Activated gamma-delta T cell (primary cell): Measurements from ENCODE around the gene MYBPH.

Experiments used
- DNase-seq: peaks from one replicate; lab custom pipeline; 2025; lab: John Stamatoyannopoulos, UW

MYBPH gene

DNA sequence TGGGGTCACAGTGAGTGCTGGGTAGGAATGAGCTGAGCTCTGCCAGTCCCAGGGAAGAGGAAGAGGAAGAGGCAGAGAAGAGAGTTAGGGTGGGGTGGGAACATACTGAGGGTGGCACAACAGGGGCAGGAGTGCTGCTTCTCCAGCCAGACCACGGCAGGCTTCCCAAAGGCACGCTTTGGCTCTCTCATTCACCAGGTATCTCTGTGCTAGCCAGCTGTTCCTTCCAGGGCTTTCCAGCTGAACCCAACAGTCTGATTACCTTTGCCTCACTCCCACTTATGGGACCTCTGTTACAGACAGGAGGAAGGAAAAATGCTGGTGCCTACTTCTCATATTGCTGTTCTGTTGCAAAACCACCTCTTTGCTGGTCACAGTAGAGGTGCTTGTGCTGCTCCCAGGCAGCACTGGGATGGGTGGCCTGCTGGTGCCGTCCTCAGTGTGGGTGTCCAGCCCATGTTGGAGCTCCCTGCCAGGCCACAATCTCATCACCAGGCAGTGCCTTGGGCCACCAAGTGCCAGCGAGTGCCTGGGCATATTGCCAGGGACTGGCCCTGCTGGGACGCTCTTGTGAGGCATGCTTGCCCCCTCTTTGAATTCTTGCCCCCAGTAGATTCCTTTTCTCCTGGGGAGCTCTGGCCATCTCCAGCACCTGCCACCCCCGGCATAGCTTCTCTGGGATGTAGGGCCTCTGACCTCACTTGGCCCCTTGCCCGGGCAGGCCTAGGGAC lies 46.0 kb downstream of the MYBPH start:
- no peak for DNase-seq

DNA sequence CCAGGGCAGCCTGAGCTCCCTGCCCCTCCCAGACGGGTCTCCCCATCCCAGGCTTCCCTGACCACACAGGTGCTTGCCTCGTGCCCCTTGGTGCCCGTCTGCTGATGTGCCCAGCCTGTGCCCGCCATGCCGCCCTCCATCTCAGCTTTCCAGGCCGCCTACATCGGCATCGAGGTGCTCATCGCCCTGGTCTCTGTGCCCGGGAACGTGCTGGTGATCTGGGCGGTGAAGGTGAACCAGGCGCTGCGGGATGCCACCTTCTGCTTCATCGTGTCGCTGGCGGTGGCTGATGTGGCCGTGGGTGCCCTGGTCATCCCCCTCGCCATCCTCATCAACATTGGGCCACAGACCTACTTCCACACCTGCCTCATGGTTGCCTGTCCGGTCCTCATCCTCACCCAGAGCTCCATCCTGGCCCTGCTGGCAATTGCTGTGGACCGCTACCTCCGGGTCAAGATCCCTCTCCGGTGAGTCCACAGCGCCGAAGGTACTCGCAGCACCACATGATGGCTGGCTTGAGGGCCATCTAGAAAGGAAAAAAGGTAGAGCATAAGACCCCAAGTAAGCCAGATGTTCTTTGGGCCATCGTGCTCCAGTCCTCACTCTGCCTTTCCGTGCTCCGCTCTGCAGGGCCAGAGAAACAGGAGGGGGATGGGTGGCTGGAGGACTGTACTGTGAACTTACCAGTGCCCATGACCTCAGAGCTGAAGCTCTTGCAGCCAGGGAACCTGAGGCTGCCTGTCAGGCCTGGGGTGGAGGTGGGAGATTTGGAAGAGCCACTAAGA lies 46.7 kb downstream of the MYBPH start:
- no peak for DNase-seq

DNA sequence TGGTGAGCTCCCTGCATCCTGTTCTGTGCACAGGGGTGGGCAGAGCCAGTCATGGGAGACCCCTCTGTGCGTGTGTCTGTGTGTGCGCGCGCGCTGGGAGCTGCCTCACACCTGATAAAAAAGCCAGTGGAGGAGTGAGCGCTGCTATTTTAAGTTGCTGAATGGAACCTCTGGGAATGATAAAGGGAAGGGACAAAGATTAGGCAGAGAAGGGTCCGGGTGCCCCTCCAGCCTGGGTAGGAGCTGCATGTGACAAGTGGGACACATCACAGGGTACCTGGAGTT lies 47.3 kb downstream of the MYBPH start:
- no peak for DNase-seq

DNA sequence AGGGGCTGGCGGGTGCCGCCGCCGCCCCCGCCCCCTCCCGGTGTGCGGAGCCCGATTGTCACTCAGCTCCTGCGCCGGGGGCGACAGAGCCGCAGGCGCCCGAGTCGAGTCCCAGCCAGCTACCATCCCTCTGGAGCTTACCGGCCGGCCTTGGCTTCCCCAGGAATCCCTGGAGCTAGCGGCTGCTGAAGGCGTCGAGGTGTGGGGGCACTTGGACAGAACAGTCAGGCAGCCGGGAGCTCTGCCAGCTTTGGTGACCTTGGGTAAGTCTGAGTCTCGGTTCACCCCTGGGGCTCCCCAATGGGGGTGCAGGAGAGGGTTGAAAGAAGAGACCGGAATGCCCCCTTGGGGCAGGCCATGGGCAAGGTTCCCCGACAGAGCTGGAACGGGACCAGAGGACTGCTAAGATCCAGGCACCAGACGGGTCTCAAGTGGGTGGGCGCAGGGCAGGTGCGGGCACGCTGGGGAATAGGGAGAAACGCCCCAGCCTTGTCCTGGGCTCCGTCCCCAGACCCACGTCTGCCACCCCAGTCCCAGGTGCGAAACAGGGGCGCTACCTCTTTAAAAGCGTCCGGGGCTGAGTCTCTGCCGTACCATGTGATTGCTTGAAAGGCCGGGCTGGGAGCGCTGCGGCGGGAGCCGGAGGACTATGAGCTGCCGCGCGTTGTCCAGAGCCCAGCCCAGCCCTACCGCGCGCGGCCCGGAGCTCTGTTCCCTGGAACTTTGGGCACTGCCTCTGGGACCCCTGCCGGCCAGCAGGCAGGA lies 47.8 kb downstream of the MYBPH start, which contains the start of gene ADORA1:
Gene ADORA1 (plus strand): TSS at position 61 of the 765 bp plus-strand sequence. CDS start 1,116 bp downstream, outside the sequence.
- DNase-seq, result no peak

DNA sequence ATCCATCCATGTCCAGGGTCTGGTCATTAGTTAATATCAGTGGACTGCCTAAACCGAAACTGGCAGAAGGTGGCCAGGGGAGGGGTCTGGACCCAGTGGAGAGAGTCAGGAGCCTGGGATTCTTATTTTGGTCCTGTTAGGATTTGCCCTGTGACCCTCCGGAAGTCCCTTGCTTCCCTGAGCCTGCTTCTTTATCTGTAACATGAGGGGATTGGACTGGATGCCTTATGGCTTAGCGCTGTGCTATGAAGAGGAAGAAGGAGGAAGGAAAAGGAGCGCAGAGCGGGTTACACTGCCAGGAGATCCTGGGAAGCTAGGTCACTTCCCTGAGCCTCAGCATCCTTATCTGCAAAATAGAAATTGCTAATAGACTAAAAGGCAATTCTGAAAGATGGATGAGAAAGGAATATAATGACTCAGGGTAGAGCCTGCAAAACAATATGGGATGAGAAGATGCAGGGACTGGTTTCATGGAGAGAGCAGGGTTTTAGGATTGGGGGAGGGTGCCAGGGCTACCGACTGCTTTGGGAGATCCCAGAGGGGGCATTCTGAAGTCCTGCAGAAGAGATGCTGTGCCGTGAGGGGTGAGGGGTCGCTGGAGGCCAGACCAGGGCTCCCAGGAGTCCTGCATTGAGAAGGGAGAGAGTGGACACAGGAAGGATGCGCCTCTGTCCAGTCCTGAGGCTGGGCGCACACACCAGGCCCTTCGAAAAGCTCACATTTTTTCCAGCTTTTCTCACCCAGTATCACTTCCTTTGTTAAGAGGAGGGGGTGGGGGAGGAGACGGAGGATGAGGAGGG lies 48.6 kb downstream of the MYBPH start:
- DNase-seq, result no peak

DNA sequence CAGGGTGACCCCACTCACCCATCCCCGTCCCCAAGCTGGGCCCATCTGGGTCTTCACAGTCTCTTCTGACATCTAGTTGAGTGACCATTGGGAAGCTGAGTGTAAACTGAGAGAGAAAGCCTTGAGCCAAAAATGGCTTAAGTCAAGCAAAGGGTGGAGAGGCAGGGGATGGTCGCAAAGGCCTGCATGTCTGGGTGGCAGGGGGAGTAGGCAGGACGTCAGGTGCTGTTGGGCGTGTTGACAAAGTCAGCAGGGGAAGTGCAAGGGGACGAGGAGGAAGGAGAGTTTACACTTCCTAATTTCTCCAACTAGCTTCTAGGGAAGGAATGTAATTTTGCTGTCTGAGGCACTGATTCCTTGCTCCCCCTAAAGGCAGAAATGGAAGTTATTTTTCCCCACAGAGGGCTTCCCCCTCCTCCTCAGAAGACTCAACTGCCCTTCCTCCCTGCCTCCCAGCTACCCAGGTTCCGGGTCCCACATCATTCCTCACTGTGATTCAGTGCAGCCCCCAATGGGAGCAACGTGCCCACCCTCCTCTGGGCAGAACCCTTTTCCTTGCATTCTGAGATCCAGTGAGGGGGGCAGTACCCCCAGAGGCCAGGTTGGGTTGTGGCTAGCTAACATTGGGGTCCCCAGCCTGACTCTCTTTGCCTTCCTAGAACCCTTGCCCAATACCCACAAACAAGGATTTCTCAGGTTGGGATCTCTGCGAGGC lies 49.3 kb downstream of the MYBPH start:
- no peak for DNase-seq

DNA sequence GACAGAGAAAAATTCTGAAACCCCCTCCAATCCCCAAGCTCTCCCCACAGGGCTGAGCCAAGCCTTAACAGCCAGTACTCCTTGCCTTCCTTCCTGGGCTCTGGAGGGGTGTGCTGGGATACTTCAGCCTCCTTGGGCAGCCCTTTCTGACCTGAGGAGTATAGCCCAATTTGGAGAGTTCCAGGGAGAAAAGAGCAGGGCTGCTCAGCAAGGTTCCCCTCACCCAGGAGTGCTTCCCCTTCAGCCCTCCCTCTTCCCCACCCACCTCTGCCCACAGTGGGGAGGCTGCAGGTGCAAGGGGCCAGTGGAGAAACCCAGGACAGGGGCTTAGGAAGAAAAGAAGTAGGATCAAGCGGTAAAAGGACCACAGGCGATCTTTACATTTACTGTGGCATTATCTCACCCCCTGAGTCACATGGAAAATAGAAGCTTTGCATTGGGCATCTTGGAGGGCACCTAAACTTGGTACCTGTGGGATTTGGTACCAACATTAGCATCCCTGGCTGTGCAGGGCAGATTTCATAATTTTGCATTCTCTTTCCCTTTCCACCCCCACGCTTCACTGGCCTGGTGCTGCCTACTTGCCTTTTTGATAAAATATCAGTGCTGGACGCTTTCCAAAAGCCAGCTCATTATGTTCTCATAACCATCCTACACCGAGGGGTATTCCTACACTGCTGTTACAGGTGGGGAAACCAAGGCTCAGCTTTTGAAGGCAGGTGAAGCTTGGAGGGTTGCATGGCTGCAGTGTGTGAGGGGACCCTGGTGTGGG lies 50.9 kb downstream of the MYBPH start:
- no peak for DNase-seq

DNA sequence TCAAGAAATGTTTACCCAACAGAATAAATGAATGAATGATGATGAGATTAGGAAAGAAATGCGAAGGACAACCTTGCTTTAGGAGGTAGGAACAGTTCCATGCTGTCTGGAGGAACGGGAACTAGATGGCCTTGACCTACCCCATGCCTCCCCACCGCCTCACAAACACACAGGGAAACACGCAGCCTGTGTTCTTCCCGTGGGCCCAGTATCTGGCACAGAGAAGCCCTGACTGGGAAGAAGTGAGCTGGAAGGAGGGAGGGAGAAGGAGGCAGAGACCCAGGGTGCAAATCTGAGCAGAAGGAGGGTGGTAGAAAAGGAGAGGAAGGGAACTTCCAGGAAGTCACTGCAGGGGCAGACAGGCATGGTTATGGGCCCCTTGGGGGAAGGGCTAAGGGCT lies 51.6 kb downstream of the MYBPH start:
- no peak for DNase-seq

DNA sequence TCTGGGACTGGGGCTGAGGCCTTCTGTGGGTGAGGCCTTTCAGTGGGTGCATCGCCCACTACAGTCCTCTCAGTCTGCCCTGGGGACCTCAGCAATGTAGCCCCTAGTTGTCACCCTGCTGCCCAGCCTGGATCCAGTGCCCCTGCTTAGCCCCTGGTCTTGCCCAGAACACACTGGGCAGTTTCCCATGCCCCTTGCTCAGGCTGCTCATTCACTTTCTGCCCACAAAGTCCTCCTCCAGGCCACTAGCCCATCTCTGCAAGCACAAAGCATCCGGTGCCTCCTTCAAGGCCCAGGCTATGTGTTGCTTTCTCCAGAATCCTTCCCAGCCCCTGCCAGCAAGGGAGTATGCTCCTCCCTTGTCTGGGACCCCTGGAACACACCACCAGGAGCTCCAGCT lies 53.5 kb downstream of the MYBPH start:
- DNase-seq, result no peak

DNA sequence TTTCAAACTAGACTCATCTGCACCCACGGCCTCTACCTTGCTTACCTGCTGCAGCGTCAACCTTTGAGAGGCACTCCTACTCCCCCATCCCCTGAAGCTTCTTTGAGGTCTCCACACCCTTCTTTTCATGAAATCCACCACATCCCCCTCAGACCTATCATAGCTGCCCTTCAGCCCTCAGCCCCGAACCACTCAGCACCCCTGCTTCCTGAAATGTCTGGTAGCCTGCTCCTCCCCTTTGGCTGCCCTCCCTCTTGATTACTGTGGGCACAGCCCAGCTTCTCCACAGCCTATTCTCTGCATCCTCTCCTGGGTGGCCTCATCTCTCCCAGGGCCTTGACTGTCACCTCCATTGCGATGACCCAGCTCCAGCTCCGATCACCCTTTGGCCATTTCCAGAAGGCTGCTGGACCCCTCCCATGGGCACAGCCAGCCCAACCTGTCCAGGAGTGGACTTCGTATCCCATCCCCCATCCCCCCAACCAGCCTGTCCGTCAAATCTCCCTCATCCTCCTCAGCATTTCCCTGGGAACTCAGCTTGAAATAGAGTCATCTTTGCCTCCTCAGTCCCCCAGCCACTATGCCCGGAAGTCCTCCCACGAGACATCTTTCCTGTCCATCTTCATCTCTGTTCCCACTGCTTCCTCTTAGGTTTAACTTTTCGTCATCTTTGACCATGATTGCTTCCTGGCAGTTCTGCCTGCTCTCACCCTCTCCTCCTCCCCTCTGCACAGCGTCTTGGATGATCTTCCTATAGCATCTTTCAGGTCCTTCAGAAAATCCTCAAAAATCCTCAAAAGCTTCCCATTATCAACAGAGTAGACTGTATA lies 54.2 kb downstream of the MYBPH start:
- DNase-seq, result no peak

DNA sequence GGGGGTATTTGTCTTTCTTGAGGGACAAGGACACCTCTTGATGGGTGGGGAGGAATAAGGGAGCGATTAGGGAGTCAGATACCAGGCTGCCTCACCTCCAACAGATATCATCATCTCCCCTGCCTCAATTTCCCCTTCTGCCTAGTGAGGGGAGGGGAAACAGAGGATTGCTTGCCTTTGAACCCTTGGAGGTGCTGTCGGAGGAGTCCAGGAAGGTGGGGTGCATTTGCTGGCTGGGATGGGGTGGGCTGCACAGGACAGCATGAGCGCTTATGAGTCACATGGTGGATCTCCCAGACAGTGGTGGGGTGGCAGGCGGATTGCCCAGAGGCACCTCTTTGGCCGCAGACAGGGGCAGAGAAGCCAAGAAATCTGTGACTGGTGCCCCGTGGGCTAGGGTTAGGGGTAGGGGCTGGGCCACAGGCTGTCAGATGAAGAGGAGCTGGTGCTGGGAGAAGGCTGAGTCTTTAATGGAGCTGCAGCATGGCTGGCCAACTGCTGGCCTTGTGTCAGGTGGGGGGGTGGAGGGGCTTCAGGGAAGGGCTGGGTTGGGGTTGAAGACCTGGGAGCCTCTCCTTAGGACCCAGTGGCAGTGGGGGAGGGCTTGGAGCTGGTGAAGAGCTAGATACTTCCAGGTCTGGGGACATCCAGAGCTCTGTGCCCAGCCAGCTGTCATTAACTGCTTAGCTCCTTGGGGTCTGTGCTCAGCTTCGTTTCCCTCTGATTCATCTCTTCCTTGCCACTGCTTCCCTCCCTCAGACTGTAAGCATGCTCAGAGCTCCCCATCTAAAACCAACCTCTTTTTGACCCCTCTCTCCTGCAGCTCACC lies 55.1 kb downstream of the MYBPH start:
- no peak for DNase-seq
